H1 (cell line): ENCODE results near the gene CST4.

ENCODE experiments used
- POLR2A ChIP-seq, 2 experiments: IDR thresholded peaks; 1 replicate in 1 of 2; 2 replicates in 1 of 2; pipeline ENCODE4 v1.6.1; 2011; ENCODE audit warnings: low read depth in 2 of 2, low read length in 2 of 2, mild to moderate bottlenecking in 2 of 2; ENCODE audit errors: control extremely low read depth in 1 of 2
- RAD21 ChIP-seq, 2 experiments: IDR thresholded peaks in 1 of 2; conservative IDR thresholded peaks in 1 of 2; 2 replicates each; pipeline ENCODE4 v1.6.1; 2011; ENCODE audit warnings: low read depth in 2 of 2, low read length in 2 of 2, improper control_type of control experiment in 1 of 2, inconsistent platforms in 1 of 2, mild to moderate bottlenecking in 1 of 2, moderate library complexity in 1 of 2
- TF ChIP-seq, protein P1 (sequence below): IDR thresholded peaks from 2 replicates; pipeline ENCODE4 v1.6.1; 2012; ENCODE audit warnings: inconsistent platforms

DNA sequence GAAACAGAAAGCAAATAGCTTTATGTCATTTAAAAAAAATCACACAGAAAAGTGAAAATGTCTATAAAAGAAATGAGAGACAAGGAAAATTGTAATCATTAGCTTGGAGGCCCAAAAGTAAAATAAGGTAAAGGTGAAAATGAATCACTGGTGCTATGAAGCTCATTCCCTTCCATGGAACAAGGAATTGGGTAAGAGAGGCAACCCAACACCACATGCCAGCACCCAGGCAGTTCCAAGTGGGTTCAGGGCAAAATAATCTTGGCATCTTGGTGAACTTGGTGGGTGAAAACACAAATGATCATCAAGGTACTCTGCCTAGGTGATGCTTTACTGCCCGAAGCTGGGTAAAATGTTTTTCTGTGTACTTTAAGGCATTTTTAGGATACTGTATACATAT is 16.7 kb downstream of the CST4 start:
- TF ChIP-seq RAD21 (IDR thresholded peaks at IDR 0.05 in 1 of 2, conservative IDR thresholded peaks at IDR 0.05 in 1 of 2; ENCODE audit: low read depth in 2 of 2, low read length in 2 of 2) (no peak), POLR2A (IDR thresholded peaks at IDR 0.05; ENCODE audit: control extremely low read depth in 1 of 2, low read depth in 2 of 2, low read length in 2 of 2) (no peak)
- TF ChIP-seq, protein P1, sequence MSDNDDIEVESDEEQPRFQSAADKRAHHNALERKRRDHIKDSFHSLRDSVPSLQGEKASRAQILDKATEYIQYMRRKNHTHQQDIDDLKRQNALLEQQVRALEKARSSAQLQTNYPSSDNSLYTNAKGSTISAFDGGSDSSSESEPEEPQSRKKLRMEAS = no peak
